Omental fat pad (tissue), 4 donors: ENCODE measurements around the gene RASGRP4. TPM values are rescaled to one million over a fixed set of nuclear protein-coding genes. Genes with fewer than 3 reads are reported as not detected.
"Not testable (repeated sequence)": the region's sequence is repeated elsewhere in the genome, so short reads cannot be mapped to it uniquely, and the experiment has no call there.

Experiments
- ATAC-seq: fragments of 150-250 bp; one replicate; pipeline ENCODE4 v1.9.1; 2016; ENCODE audit warnings: mild to moderate bottlenecking, moderate library complexity; ENCODE audit not compliant: low FRiP score
- DNase-seq: peaks from one replicate; pipeline ENCODE4 v3.0.0-alpha.2; 2019; ENCODE audit warnings: low spot score
- total RNA-seq, 4 donors: library from RNA; depleted of rRNA; stranded (reverse); fragments of >200 nt; gene quantifications; one replicate each; pipeline ENCODE4 v1.1.0, GENCODE V29; 2016
- TF ChIP-seq, protein P1 (sequence below), 3 donors: fragments of 450-650 bp; IDR thresholded peaks; one replicate each; pipeline ENCODE4 v1.5.1; 2016 to 2017; ENCODE audit warnings: antibody characterized with exemption in 3 of 3, mild to moderate bottlenecking in 3 of 3, moderate library complexity in 2 of 3

RASGRP4 gene
- total RNA-seq, 4 donors from 2014 or later, result 5.8 to 27.6 (median 8.9) TPM

DNA sequence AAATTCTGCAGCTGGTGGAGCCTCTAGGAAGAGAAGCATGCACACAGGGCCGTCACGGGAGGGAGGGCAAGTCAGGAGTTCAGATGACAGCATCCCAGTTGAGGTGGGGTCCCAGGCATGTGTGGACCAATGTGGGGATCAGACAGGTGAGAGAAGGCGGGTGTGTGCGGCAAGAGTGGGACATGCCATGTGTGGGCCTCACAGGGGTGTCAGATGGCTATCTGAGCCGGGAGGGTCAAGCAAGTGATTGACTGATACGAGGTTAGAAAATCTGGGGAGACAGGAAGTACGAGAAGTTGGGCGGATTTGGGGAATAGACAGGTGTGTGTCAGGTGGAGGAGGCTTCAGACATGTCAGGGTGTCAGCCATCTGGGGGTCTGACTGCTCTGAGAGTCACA is 8.9 kb downstream of the RASGRP4 start:
- DNase-seq, result no peak
- TF ChIP-seq, protein P1, sequence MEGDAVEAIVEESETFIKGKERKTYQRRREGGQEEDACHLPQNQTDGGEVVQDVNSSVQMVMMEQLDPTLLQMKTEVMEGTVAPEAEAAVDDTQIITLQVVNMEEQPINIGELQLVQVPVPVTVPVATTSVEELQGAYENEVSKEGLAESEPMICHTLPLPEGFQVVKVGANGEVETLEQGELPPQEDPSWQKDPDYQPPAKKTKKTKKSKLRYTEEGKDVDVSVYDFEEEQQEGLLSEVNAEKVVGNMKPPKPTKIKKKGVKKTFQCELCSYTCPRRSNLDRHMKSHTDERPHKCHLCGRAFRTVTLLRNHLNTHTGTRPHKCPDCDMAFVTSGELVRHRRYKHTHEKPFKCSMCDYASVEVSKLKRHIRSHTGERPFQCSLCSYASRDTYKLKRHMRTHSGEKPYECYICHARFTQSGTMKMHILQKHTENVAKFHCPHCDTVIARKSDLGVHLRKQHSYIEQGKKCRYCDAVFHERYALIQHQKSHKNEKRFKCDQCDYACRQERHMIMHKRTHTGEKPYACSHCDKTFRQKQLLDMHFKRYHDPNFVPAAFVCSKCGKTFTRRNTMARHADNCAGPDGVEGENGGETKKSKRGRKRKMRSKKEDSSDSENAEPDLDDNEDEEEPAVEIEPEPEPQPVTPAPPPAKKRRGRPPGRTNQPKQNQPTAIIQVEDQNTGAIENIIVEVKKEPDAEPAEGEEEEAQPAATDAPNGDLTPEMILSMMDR (IDR thresholded peaks at IDR 0.05), result no peak
- ATAC-seq, result no peak

DNA sequence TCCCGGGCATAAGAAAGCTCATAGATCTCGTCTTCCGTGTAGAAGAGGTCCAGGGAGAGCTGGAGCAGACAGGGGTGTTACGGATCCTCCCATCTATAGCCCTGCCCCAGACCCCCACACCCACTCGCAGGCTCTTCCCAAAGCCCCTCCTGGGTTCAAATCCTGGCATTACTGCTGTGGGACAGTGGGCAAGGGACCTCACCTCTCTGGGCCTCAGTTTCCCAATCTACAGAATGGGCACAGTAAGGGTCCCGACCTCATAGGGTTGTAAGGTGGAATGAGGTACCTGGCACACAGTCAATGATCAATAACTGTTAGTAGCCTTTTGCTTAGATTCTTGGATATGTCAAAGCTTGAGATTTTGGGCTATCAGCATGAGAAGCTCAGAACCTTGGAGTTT is 12.6 kb downstream of the RASGRP4 start:
- no peak for ATAC-seq
- TF ChIP-seq, protein P1 (IDR thresholded peaks at IDR 0.05), result no peak
- DNase-seq, result no peak

DNA sequence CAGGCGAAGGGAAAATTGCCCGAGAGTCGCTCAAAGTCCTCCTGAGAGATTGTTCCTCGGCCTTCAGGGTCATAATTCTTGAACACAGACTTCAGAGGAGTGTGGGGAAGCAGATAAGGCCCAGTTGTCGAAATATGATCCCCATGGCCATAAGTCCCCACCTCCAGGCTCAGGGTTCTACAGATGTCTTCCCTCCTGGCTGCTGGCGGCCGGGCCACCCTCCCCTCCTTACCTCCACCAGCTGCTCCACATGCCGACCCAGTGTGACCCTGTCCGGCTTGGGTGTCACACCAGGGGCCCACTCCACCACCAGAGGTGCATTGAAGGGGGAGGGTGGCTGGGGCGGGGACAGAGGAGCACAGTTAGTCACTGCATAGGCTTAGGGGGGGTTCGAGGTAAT is 13.1 kb downstream of the RASGRP4 start:
- TF ChIP-seq, protein P1 (IDR thresholded peaks at IDR 0.05), result no peak
- no peak for DNase-seq
- ATAC-seq, result no peak

DNA sequence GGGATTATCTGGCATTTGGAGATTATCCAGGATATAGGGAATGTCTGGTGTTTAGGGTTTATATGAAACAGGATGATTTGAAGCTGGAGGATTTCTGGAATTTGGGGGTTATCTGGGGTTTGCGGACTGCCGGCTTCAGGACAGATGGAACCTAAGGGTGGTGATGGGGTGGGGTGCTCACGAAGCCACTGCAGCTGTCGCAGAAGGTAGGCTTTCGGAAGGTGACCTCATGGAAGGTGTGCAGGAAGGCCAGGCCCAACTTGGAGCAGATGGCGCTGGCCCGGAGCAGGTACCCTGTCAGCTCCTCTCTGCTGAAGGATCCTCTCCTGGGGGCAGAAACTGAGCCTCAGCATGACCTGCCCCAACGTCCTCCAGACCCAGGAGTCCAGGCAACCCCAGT is 13.5 kb downstream of the RASGRP4 start:
- ATAC-seq, result no peak
- TF ChIP-seq, protein P1 (IDR thresholded peaks at IDR 0.05), result no peak
- no peak for DNase-seq

DNA sequence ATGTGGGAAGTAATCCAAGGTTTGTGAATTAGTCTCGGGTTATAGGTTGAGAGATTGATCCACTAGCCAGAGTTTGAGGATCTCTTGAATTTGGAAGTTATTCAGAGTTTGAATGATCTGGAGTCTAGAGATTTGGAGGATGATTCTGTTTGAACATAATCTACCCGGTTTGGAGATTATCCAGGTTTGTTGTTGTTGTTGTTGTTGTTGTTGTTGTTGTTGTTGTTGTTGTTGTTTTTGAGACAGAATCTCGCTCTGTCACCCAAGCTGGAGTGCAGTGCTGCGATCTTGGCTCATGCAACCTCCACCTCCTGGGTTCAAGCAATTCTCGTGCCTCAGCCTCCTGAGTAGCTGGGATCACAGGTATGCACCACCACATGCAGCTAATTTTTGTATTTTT is 14.1 kb downstream of the RASGRP4 start:
- ATAC-seq, DNase-seq: not testable (repeated sequence)

DNA sequence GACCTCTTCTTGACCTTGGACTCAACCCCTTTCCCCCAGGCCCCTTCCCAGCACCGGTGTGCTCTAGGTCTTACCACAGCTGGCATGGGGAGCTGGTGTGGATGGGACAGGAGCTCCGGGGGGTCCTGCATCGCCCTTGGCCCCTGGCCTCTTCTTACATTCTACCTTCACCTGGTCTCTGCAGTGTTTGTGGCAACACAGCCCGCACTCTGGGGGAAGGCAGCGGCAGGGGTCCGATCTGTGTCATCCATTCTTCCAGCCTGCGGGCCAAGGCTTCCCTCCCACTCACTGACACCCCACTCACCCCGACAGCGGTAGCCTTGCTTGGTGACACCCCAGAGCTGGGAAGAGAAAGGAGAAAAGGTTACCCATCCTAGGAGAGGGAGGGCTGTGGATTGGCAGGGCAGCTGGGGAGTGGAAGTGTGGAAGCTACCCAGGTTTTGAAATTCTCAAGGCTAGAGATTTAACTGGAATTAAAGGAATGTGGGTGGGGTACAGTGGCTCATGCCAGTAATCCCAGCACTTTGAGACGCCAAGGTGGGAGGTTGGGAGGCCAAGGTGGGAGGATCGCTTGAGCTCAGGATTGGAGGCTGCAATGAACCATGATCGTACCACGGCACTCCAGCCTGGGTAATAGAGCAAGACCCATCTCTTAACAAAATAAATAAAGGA is 14.8 kb downstream of the RASGRP4 start:
- DNase-seq (no peak), ATAC-seq (no peak)
- TF ChIP-seq, protein P1 (IDR thresholded peaks at IDR 0.05), result no peak

DNA sequence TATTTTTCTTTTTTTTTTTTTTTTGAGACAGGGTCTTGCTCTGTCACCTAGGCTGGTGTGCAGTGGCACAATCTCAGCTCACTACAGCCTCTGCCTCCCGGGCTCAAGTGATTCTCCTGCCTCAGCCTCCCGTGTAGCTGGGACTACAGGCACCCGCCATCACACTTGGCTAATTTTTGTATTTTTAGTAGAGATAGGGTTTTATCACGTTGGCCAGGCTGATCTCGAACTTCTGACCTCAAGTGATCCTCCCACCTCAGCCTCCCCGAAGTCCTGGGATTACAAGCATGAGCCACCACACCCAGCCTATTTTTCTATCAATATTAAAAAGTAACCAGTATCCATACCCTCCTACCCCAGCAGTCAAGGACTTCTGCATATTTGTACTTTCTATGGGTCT is 15.6 kb downstream of the RASGRP4 start:
- not testable (repeated sequence) for ATAC-seq, DNase-seq

DNA sequence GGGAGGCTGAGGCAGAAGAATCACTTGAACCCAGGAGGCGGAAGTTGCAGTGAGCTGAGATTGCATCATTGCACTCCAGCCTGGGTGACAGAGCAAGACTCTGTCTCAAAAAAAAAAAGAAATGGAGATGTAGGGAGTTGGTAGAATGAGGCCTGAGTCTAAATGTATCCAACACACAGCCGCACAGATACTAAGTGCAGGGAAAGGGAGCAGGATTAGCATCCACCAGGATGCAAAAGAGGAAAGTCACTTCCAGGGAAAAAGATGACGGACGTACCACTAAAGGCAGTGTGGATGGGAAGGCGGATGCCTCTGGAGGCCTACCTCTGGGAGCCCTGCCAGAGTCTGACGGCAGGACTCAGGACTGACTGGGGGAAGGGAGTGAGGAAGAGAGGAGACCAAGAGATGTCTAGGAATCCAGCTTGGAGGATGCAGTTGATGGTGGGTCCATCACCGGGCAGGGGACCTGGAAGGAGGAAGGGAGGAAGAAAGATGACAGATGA is 16.3 kb downstream of the RASGRP4 start:
- peak; percentile 18 for ATAC-seq
- TF ChIP-seq, protein P1 (IDR thresholded peaks at IDR 0.05), result no peak

More for the DNA sequence above, 16.3 kb downstream of the RASGRP4 start:
- DNase-seq, result no peak
